GM23338 (cell line): ENCODE results near the gene CALCOCO1.

ENCODE experiments used
- CREB1 ChIP-seq: fragments of 250-450 bp; sonication (Bioruptor Pico); IDR thresholded peaks from 2 replicates; pipeline ENCODE4 v1.5.0; 2020; ENCODE audit warnings: low read depth, mild to moderate bottlenecking, moderate library complexity
- EZH2 ChIP-seq: fragments of 200-600 bp; sonication (generic); IDR thresholded peaks from one replicate; pipeline ENCODE4 v1.8.0; 2017; ENCODE audit warnings: antibody characterized with exemption, mild to moderate bottlenecking, low read depth; ENCODE audit not compliant: unreplicated experiment
- EZH2phosphoT487 ChIP-seq: fragments of 200-600 bp; sonication (generic); IDR thresholded peaks from one replicate; pipeline ENCODE4 v1.8.1; 2018; ENCODE audit warnings: antibody characterized with exemption; ENCODE audit not compliant: unreplicated experiment
- JUNB ChIP-seq: IDR thresholded peaks from one replicate; pipeline ENCODE4 v1.6.1; 2016; ENCODE audit warnings: antibody characterized with exemption; ENCODE audit not compliant: unreplicated experiment
- NANOG ChIP-seq: IDR thresholded peaks from 2 replicates; pipeline ENCODE4 v1.6.1; 2016; ENCODE audit warnings: antibody characterized with exemption, borderline replicate concordance
- POLR2AphosphoS5 ChIP-seq: IDR thresholded peaks from 2 replicates; pipeline ENCODE4 v1.6.1; 2016; ENCODE audit warnings: antibody characterized with exemption, low read depth
- STAT1 ChIP-seq: IDR thresholded peaks from one replicate; pipeline ENCODE4 v1.6.1; 2016; ENCODE audit warnings: antibody characterized with exemption; ENCODE audit not compliant: unreplicated experiment
- ZNF114 ChIP-seq: fragments of 250-450 bp; sonication (Bioruptor Pico); IDR thresholded peaks from 2 replicates; pipeline ENCODE4 v1.5.0; 2020; ENCODE audit warnings: mild to moderate bottlenecking, moderate library complexity
- TF ChIP-seq, protein P1 (sequence below), 2 experiments: fragments of 200-600 bp in 1 of 2; sonication (generic) in 1 of 2; conservative IDR thresholded peaks; 2 replicates each; pipeline versions ENCODE4 v1.5.1 to v1.6.1; 2016 to 2017; ENCODE audit warnings: antibody characterized with exemption in 2 of 2, low read depth in 2 of 2, mild to moderate bottlenecking in 2 of 2, moderate library complexity in 1 of 2
- TF ChIP-seq, protein P2 (sequence below): fragments of 250-450 bp; sonication (Bioruptor Pico); IDR thresholded peaks from 2 replicates; pipeline ENCODE4 v1.5.0; 2020; ENCODE audit warnings: mild to moderate bottlenecking, moderate library complexity
- TF ChIP-seq, protein P3 (sequence below): IDR thresholded peaks from one replicate; pipeline ENCODE4 v1.6.1; 2018; ENCODE audit warnings: antibody characterized with exemption; ENCODE audit not compliant: unreplicated experiment
- TF ChIP-seq, protein P4 (sequence below): IDR thresholded peaks from 2 replicates; pipeline ENCODE4 v1.6.1; 2016; ENCODE audit warnings: antibody characterized with exemption

DNA sequence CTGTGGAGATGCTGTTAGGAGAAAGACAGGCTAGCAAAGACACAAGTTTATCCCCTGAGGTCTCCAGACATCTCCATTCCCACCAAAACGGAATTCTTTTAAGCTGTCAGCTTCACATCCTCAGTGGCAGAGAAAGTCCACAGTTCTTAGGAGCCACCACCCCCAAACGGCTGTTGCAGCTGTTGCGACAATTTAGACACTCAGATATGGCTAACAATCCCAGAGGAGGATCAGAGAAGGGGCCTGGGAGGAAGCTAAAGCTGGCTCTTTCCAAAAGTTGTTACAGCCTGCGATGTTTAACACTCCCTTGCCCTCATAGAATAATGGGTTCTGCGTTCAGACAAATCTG, 49.5 kb downstream of the CALCOCO1 start:
- TF ChIP-seq POLR2AphosphoS5 = no peak
- TF ChIP-seq, protein P1, sequence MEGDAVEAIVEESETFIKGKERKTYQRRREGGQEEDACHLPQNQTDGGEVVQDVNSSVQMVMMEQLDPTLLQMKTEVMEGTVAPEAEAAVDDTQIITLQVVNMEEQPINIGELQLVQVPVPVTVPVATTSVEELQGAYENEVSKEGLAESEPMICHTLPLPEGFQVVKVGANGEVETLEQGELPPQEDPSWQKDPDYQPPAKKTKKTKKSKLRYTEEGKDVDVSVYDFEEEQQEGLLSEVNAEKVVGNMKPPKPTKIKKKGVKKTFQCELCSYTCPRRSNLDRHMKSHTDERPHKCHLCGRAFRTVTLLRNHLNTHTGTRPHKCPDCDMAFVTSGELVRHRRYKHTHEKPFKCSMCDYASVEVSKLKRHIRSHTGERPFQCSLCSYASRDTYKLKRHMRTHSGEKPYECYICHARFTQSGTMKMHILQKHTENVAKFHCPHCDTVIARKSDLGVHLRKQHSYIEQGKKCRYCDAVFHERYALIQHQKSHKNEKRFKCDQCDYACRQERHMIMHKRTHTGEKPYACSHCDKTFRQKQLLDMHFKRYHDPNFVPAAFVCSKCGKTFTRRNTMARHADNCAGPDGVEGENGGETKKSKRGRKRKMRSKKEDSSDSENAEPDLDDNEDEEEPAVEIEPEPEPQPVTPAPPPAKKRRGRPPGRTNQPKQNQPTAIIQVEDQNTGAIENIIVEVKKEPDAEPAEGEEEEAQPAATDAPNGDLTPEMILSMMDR (conservative IDR thresholded peaks at IDR 0.05; ENCODE audit: low read depth in 2 of 2) = no peak
- TF ChIP-seq EZH2 = no peak
- TF ChIP-seq EZH2phosphoT487 = no peak
- no peak for TF ChIP-seq NANOG
- no peak for TF ChIP-seq ZNF114
- TF ChIP-seq, protein P2, sequence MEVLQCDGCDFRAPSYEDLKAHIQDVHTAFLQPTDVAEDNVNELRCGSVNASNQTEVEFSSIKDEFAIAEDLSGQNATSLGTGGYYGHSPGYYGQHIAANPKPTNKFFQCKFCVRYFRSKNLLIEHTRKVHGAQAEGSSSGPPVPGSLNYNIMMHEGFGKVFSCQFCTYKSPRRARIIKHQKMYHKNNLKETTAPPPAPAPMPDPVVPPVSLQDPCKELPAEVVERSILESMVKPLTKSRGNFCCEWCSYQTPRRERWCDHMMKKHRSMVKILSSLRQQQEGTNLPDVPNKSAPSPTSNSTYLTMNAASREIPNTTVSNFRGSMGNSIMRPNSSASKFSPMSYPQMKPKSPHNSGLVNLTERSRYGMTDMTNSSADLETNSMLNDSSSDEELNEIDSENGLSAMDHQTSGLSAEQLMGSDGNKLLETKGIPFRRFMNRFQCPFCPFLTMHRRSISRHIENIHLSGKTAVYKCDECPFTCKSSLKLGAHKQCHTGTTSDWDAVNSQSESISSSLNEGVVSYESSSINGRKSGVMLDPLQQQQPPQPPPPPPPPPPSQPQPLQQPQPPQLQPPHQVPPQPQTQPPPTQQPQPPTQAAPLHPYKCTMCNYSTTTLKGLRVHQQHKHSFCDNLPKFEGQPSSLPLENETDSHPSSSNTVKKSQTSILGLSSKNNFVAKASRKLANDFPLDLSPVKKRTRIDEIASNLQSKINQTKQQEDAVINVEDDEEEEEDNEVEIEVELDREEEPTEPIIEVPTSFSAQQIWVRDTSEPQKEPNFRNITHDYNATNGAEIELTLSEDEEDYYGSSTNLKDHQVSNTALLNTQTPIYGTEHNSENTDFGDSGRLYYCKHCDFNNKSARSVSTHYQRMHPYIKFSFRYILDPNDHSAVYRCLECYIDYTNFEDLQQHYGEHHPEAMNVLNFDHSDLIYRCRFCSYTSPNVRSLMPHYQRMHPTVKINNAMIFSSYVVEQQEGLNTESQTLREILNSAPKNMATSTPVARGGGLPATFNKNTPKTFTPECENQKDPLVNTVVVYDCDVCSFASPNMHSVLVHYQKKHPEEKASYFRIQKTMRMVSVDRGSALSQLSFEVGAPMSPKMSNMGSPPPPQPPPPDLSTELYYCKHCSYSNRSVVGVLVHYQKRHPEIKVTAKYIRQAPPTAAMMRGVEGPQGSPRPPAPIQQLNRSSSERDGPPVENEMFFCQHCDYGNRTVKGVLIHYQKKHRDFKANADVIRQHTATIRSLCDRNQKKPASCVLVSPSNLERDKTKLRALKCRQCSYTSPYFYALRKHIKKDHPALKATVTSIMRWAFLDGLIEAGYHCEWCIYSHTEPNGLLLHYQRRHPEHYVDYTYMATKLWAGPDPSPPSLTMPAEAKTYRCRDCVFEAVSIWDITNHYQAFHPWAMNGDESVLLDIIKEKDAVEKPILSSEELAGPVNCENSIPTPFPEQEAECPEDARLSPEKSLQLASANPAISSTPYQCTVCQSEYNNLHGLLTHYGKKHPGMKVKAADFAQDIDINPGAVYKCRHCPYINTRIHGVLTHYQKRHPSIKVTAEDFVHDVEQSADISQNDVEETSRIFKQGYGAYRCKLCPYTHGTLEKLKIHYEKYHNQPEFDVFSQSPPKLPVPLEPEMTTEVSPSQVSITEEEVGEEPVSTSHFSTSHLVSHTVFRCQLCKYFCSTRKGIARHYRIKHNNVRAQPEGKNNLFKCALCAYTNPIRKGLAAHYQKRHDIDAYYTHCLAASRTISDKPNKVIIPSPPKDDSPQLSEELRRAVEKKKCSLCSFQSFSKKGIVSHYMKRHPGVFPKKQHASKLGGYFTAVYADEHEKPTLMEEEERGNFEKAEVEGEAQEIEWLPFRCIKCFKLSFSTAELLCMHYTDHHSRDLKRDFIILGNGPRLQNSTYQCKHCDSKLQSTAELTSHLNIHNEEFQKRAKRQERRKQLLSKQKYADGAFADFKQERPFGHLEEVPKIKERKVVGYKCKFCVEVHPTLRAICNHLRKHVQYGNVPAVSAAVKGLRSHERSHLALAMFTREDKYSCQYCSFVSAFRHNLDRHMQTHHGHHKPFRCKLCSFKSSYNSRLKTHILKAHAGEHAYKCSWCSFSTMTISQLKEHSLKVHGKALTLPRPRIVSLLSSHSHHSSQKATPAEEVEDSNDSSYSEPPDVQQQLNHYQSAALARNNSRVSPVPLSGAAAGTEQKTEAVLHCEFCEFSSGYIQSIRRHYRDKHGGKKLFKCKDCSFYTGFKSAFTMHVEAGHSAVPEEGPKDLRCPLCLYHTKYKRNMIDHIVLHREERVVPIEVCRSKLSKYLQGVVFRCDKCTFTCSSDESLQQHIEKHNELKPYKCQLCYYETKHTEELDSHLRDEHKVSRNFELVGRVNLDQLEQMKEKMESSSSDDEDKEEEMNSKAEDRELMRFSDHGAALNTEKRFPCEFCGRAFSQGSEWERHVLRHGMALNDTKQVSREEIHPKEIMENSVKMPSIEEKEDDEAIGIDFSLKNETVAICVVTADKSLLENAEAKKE (CRISPR knock-in tag) = no peak
- TF ChIP-seq, protein P3, sequence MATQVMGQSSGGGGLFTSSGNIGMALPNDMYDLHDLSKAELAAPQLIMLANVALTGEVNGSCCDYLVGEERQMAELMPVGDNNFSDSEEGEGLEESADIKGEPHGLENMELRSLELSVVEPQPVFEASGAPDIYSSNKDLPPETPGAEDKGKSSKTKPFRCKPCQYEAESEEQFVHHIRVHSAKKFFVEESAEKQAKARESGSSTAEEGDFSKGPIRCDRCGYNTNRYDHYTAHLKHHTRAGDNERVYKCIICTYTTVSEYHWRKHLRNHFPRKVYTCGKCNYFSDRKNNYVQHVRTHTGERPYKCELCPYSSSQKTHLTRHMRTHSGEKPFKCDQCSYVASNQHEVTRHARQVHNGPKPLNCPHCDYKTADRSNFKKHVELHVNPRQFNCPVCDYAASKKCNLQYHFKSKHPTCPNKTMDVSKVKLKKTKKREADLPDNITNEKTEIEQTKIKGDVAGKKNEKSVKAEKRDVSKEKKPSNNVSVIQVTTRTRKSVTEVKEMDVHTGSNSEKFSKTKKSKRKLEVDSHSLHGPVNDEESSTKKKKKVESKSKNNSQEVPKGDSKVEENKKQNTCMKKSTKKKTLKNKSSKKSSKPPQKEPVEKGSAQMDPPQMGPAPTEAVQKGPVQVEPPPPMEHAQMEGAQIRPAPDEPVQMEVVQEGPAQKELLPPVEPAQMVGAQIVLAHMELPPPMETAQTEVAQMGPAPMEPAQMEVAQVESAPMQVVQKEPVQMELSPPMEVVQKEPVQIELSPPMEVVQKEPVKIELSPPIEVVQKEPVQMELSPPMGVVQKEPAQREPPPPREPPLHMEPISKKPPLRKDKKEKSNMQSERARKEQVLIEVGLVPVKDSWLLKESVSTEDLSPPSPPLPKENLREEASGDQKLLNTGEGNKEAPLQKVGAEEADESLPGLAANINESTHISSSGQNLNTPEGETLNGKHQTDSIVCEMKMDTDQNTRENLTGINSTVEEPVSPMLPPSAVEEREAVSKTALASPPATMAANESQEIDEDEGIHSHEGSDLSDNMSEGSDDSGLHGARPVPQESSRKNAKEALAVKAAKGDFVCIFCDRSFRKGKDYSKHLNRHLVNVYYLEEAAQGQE = no peak
- TF ChIP-seq STAT1 = no peak
- TF ChIP-seq JUNB = no peak
- TF ChIP-seq CREB1 (CRISPR knock-in tag) = no peak
- TF ChIP-seq, protein P4, sequence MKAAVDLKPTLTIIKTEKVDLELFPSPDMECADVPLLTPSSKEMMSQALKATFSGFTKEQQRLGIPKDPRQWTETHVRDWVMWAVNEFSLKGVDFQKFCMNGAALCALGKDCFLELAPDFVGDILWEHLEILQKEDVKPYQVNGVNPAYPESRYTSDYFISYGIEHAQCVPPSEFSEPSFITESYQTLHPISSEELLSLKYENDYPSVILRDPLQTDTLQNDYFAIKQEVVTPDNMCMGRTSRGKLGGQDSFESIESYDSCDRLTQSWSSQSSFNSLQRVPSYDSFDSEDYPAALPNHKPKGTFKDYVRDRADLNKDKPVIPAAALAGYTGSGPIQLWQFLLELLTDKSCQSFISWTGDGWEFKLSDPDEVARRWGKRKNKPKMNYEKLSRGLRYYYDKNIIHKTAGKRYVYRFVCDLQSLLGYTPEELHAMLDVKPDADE = no peak
